ENCODE results near the gene C2orf78. TPM values are rescaled to one million over a fixed set of nuclear protein-coding genes. Genes with fewer than 3 reads are reported as not detected.

Gene C2orf78
- polyA plus RNA-seq, 1 of the 3 experiments (the other 2 are of a cell fraction), result 0.02 TPM

GRCh38 chr2:73766349-73766748 lies 17.6 kb upstream of the C2orf78 start:
- ChIA-PET POLR2A (no interaction called here), CTCF (no interaction called here)
- no peak for DNase-seq
- WGBS (ENCODE audit: low lambda C conversion rate), result 100% methylated on average over 1 of the region's 1 CpG
- H3K9me3 ChIP-seq, result no peaks in the 10 kb centered on the region
- no peak overlapping the region for H3K4me3 ChIP-seq (ENCODE audit: low read depth in 2 of 2, low read length in 1 of 2)
- H3K9me2 ChIP-seq, result no peaks in the 10 kb centered on the region
- H3K27ac ChIP-seq (ENCODE audit: low read depth in 2 of 2, low read length in 1 of 2), result no peak overlapping the region
- H3K4me2 ChIP-seq, result no peak overlapping the region
- H3K9ac ChIP-seq, result no peak overlapping the region
- no peaks in the 10 kb centered on the region for H3K4me1 ChIP-seq (ENCODE audit: control insufficient read depth in 1 of 2, insufficient read depth in 2 of 2, low read depth in 1 of 2, low read length in 1 of 2)
- no peak for TF ChIP-seq EP300 (IDR thresholded peaks at IDR 0.05; ENCODE audit: borderline replicate concordance in 1 of 2, low read depth in 1 of 2, low read length in 1 of 2)
- TF ChIP-seq MXI1 (IDR thresholded peaks at IDR 0.05; ENCODE audit: low read depth, low read length), result no peak
- no peak for TF ChIP-seq USF2 (IDR thresholded peaks at IDR 0.05; ENCODE audit: borderline replicate concordance, low read depth, low read length)
- TF ChIP-seq POLR2AphosphoS5 (IDR thresholded peaks at IDR 0.05; ENCODE audit: low read depth, low read length), result no peak
- TF ChIP-seq ZBTB33 (IDR thresholded peaks at IDR 0.05; ENCODE audit: borderline replicate concordance, low read depth), result no peak
- TF ChIP-seq TEAD4 (IDR thresholded peaks at IDR 0.05; ENCODE audit: borderline replicate concordance, insufficient read depth), result no peak
- TF ChIP-seq RXRA (IDR thresholded peaks at IDR 0.05; ENCODE audit: borderline replicate concordance, low read depth), result no peak
- no peak for TF ChIP-seq GABPA (IDR thresholded peaks at IDR 0.05; ENCODE audit: low read depth)
- TF ChIP-seq SIN3A (IDR thresholded peaks at IDR 0.05; ENCODE audit: borderline replicate concordance, low read depth, low read length), result no peak
- no peak for TF ChIP-seq MEF2A (IDR thresholded peaks at IDR 0.05; ENCODE audit: borderline replicate concordance, low read depth)
- no peak for TF ChIP-seq RAD21 (IDR thresholded peaks at IDR 0.05; ENCODE audit: low read length)
- no peak for TF ChIP-seq ELF1 (IDR thresholded peaks at IDR 0.05)
- TF ChIP-seq TAF1 (IDR thresholded peaks at IDR 0.05; ENCODE audit: borderline replicate concordance, low read depth, low read length), result no peak
- TF ChIP-seq IRF3 (IDR thresholded peaks at IDR 0.05; ENCODE audit: low read depth, low read length), result no peak
- no peak for TF ChIP-seq CHD2 (IDR thresholded peaks at IDR 0.05; ENCODE audit: low read length, partially characterized antibody)
- peaks cover 52% of the 10 kb centered on the region in 2 experiments for H3K36me3 ChIP-seq (replicated peaks in 1 of 2; ENCODE audit: control insufficient read depth in 1 of 2, insufficient read depth in 2 of 2, low read length in 1 of 2)
- H2AFZ ChIP-seq (ENCODE audit: low read depth), result no peak overlapping the region
- H4K20me1 ChIP-seq (ENCODE audit: insufficient read depth), result no peaks in the 10 kb centered on the region
- H3F3A ChIP-seq (replicated peaks; ENCODE audit: insufficient read depth), result no peaks in the 10 kb centered on the region
- peaks cover 6% of the 10 kb centered on the region; the same call in 1 of the 2 replicates for H3K79me2 ChIP-seq (ENCODE audit: insufficient read depth)
- no peaks in the 10 kb centered on the region for H3K27me3 ChIP-seq (ENCODE audit: insufficient read depth)
